ENCODE results near the gene JADE2.

Gene JADE2

GRCh38 chr5:134577796-134578577 is 52.5 kb downstream of the JADE2 start:
- H3K4me3 ChIP-seq (ENCODE audit: low read length) = no peak overlapping the region
- no peak for DNase-seq (ENCODE audit: low read depth)
- peak; percentile 94 for TF ChIP-seq CTCF (conservative IDR thresholded peaks at IDR 0.05; ENCODE audit: low read depth, low read length)

GRCh38 chr5:134578578-134579283 is 53.3 kb downstream of the JADE2 start:
- TF ChIP-seq CTCF (conservative IDR thresholded peaks at IDR 0.05; ENCODE audit: low read depth, low read length) = no peak
- DNase-seq (ENCODE audit: low read depth) = no peak
- no peak overlapping the region for H3K4me3 ChIP-seq (ENCODE audit: low read length)

- DNase-seq (ENCODE audit: low read depth) = no peak
- no peak overlapping the region for H3K4me3 ChIP-seq (ENCODE audit: low read length)
- no peak for TF ChIP-seq CTCF (conservative IDR thresholded peaks at IDR 0.05; ENCODE audit: low read depth, low read length)
Measured at GRCh38 chr5:134579284-134579771, 53.9 kb downstream of the JADE2 start.

GRCh38 chr5:134580001-134580460 is 54.6 kb downstream of the JADE2 start:
- no peak for DNase-seq (ENCODE audit: low read depth)
- H3K4me3 ChIP-seq (ENCODE audit: low read length) = no peak overlapping the region
- TF ChIP-seq CTCF (conservative IDR thresholded peaks at IDR 0.05; ENCODE audit: low read depth, low read length) = no peak

GRCh38 chr5:134581241-134581981 is 55.9 kb downstream of the JADE2 start:
- TF ChIP-seq CTCF (conservative IDR thresholded peaks at IDR 0.05; ENCODE audit: low read depth, low read length) = no peak
- DNase-seq (ENCODE audit: low read depth) = no peak
- no peak overlapping the region for H3K4me3 ChIP-seq (ENCODE audit: low read length)

GRCh38 chr5:134582281-134582680 is 56.8 kb downstream of the JADE2 start:
- DNase-seq (ENCODE audit: low read depth) = no peak
- no peak for TF ChIP-seq CTCF (conservative IDR thresholded peaks at IDR 0.05; ENCODE audit: low read depth, low read length)
- H3K4me3 ChIP-seq (ENCODE audit: low read length) = no peak overlapping the region

Data from retinal pigment epithelial cell (primary cell).